Endothelial cell of umbilical vein (primary cell): Measurements from ENCODE around the gene GFER. TPM values are rescaled to one million over a fixed set of nuclear protein-coding genes. Genes with fewer than 3 reads are reported as not detected.

Source experiments
- BruUV-seq: library from RNA; stranded (reverse); fragments of 400-500 nt; replicated peaks from 2 replicates; lab custom pipeline; 2021; lab: Mats Ljungman, UMichigan
- CTCF ChIA-PET: fragments of 300-600, 350-600 bp; sonication (Branson Sonifier 250); formaldehyde crosslinking; loops from one replicate; lab custom pipeline; 2021; ENCODE audit warnings: antibody characterized with exemption, inconsistent platforms; lab: Charles Lee
- POLR2A ChIA-PET: fragments of 300-600, 350-600 bp; sonication (Branson Sonifier 250); formaldehyde crosslinking; loops from one replicate; lab custom pipeline; 2021; ENCODE audit warnings: antibody characterized with exemption, inconsistent platforms; lab: Charles Lee
- DNase-seq: peaks from one replicate; pipeline ENCODE4 v3.0.0-alpha.2; 2011; ENCODE audit warnings: low read depth, low spot score
- FAIRE-seq: peaks from 2 replicates; lab custom pipeline; 2011; peaks lifted over from hg19 to GRCh38; lab: Jason Lieb, UNC
- H2AFZ ChIP-seq: 2 replicates; pipeline ENCODE4 v1.6.0; 2012; ENCODE audit warnings: low read depth, low read length, control low read depth, inconsistent platforms
- H3K27ac ChIP-seq: 2 replicates; pipeline ENCODE4 v1.5.1; 2011; ENCODE audit warnings: low read depth, mild to moderate bottlenecking, control low read depth, low read length, moderate library complexity; ENCODE audit not compliant: insufficient read depth
- H3K27me3 ChIP-seq, 2 experiments: 2 replicates each; pipeline versions ENCODE4 v1.6.0 to v1.6.1; 2011; ENCODE audit warnings: low read length in 2 of 2, mixed read lengths in 1 of 2; ENCODE audit not compliant: control insufficient read depth in 2 of 2, insufficient read depth in 2 of 2
- H3K36me3 ChIP-seq, 2 experiments: 2 replicates in 1 of 2; 3 replicates in 1 of 2; pipeline ENCODE4 v1.5.1; 2011; ENCODE audit warnings: low read length in 2 of 2, mild to moderate bottlenecking in 1 of 2, moderate library complexity in 1 of 2; ENCODE audit not compliant: control insufficient read depth in 2 of 2, insufficient read depth in 2 of 2; ENCODE audit errors: extremely low read depth in 1 of 2
- H3K4me1 ChIP-seq: 3 replicates; pipeline ENCODE4 v1.5.1; 2011; ENCODE audit warnings: mild to moderate bottlenecking, low read length; ENCODE audit not compliant: control insufficient read depth, insufficient read depth; ENCODE audit errors: extremely low read depth
- H3K4me2 ChIP-seq: 2 replicates; pipeline ENCODE4 v1.6.1; 2011; ENCODE audit warnings: low read length, control low read depth, mixed read lengths; ENCODE audit not compliant: insufficient read depth
- H3K4me3 ChIP-seq, 3 experiments: fragments of 200-600 bp in 1 of 3; sonication (generic), shearing (Covaris generic) in 1 of 3; replicated peaks in 1 of 3; 2 replicates each; pipeline ENCODE4 v1.5.1; 2011 to 2016; ENCODE audit warnings: control low read depth in 3 of 3, low read length in 3 of 3, mild to moderate bottlenecking in 2 of 3, inconsistent platforms in 1 of 3, low read depth in 1 of 3, moderate library complexity in 1 of 3; ENCODE audit not compliant: insufficient read depth in 1 of 3
- H3K79me2 ChIP-seq: 2 replicates; pipeline ENCODE4 v1.6.0; 2012; ENCODE audit warnings: low read length, inconsistent platforms; ENCODE audit not compliant: control insufficient read depth, insufficient read depth
- H3K9ac ChIP-seq: replicated peaks from 2 replicates; pipeline ENCODE3; 2011; ENCODE audit warnings: low read length, control low read depth; ENCODE audit not compliant: insufficient read depth; ENCODE audit errors: extremely low read depth
- H3K9me1 ChIP-seq: replicated peaks from 3 replicates; pipeline ENCODE4 v1.6.0; 2011; ENCODE audit warnings: mild to moderate bottlenecking, low read length; ENCODE audit not compliant: control insufficient read depth, insufficient read depth; ENCODE audit errors: extremely low read depth
- H3K9me3 ChIP-seq: replicated peaks from 2 replicates; pipeline ENCODE4 v1.5.1; 2012; ENCODE audit warnings: low read length, inconsistent platforms; ENCODE audit not compliant: control insufficient read depth, insufficient read depth
- H4K20me1 ChIP-seq: replicated peaks from 2 replicates; pipeline ENCODE3; 2011; ENCODE audit warnings: mild to moderate bottlenecking, low read length; ENCODE audit not compliant: control insufficient read depth, insufficient read depth; ENCODE audit errors: extremely low read depth
- CTCF ChIP-seq, 2 donors: IDR thresholded peaks; 1 replicate in 1 of 2; 2 replicates in 1 of 2; pipeline ENCODE4 v1.5.1; 2011; ENCODE audit warnings: low read length in 2 of 2, mild to moderate bottlenecking in 2 of 2, moderate library complexity in 2 of 2, control low read depth in 1 of 2, inconsistent platforms in 1 of 2, low read depth in 1 of 2; ENCODE audit not compliant: insufficient read depth in 1 of 2; ENCODE audit errors: extremely low read depth in 1 of 2
- EZH2 ChIP-seq: IDR thresholded peaks from 2 replicates; pipeline ENCODE4 v1.6.1; 2012; ENCODE audit warnings: borderline replicate concordance, low read depth, mild to moderate bottlenecking, moderate library complexity, low read length, inconsistent platforms; ENCODE audit not compliant: severe bottlenecking
- FOS ChIP-seq: IDR thresholded peaks from 2 replicates; pipeline ENCODE4 v1.6.1; 2011; ENCODE audit warnings: mild to moderate bottlenecking, low read length, moderate library complexity, borderline replicate concordance; ENCODE audit not compliant: insufficient read depth
- GATA2 ChIP-seq: IDR thresholded peaks from 2 replicates; pipeline ENCODE4 v1.7.0; 2011; ENCODE audit warnings: low read depth, mild to moderate bottlenecking, moderate library complexity, mixed read lengths, low read length; ENCODE audit not compliant: insufficient read length, insufficient read depth
- JUN ChIP-seq: IDR thresholded peaks from 2 replicates; pipeline ENCODE4 v1.6.1; 2011; ENCODE audit warnings: borderline replicate concordance, low read depth; ENCODE audit not compliant: insufficient read length, insufficient read depth
- MYC ChIP-seq: IDR thresholded peaks from one replicate; pipeline ENCODE4 v1.6.1; 2011; ENCODE audit warnings: mild to moderate bottlenecking, low read depth, low read length
- POLR2A ChIP-seq: IDR thresholded peaks from 2 replicates; pipeline ENCODE4 v1.6.1; 2012; ENCODE audit warnings: low read depth, mild to moderate bottlenecking, control low read depth, low read length
- POLR2AphosphoS5 ChIP-seq: IDR thresholded peaks from 2 replicates; pipeline ENCODE4 v1.6.1; 2012; ENCODE audit warnings: low read depth, mild to moderate bottlenecking, control low read depth, low read length, moderate library complexity; ENCODE audit not compliant: insufficient read depth
- dilution Hi-C: fragments of 300-500 bp; cut with MboI; formaldehyde crosslinking; loops from one replicate; pipeline ENCODE4 v1.15.0; 2019; ENCODE audit warnings: low sequenced_read_pairs; ENCODE audit not compliant: extremely low pct_ligation_motif_present
- intact Hi-C: fragments of 100-400 bp; cut with micrococcal nuclease; formaldehyde crosslinking; loops from one replicate; pipeline ENCODE4 v1.10.0; 2022
- polyA plus RNA-seq, 4 experiments: library from polyadenylated mRNA; depleted of rRNA in 3 of 4; stranded (reverse) in 3 of 4; unstranded in 1 of 4; fragments of >200 nt; gene quantifications; 2 replicates each; pipeline versions ENCODE4 v1.2.1 to v1.2.3, GENCODE V29; 2011 to 2012; ENCODE audit warnings: missing spikeins in 1 of 4
- total RNA-seq: library from RNA; stranded (reverse); gene quantifications from 2 replicates; pipeline ENCODE4 v1.2.3, GENCODE V29; 2021
- TF ChIP-seq, protein P1 (sequence below): IDR thresholded peaks from 2 replicates; pipeline ENCODE4 v1.6.1; 2011; ENCODE audit not compliant: insufficient read depth, insufficient read length

GFER gene
- total and polyA plus RNA-seq, 2 donors (not counting 3 experiments of a cell fraction or from before 2014, with no cell fraction given), result 13.7 to 29.9 TPM

DNA sequence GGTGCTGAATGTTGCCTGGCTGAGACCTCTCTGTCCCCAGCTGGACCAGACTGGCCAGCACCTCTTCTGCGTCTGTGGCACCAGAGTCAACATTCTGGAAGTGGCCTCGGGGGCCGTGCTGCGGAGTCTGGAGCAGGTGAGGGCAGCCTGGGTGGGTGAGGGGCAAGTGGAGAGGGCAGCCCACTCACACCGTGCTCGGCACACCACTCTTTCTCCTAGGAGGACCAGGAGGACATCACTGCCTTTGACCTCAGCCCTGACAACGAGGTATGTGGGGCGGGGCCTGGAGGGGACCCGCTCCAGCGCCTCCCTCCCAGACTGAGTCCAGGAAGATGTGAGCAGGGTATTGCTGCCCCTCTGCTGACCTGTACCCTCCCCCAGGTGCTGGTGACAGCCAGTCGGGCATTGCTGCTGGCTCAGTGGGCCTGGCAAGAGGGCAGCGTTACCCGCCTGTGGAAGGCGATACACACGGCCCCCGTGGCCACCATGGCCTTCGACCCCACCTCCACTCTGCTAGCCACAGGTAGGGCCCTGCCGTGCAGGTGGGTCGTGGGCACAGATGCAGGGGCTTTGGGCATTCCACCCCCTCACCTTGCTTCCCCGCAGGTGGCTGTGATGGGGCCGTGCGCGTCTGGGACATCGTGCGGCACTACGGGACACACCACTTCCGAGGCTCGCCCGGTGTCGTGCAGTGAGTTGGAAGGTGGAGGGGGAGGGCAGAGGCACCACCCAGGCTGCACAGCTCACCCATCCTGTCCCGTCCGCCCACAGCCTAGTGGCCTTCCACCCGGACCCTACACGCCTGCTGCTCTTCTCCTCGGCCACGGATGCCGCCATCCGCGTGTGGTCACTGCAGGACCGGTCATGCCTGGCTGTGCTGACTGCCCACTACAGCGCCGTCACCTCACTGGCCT is 9.6 kb upstream of the GFER start:
- POLR2A ChIA-PET, result interaction anchor here (0.7 kb wide), 1 partner anchor 10 kb away, joined by 3 read pairs; the partner anchor contains the start of gene RPS2

More for the DNA sequence above, 9.6 kb upstream of the GFER start:
- no peak overlapping the region for H3K4me2 ChIP-seq
- no peaks in the 10 kb centered on the region for H3K9me3 ChIP-seq
- H3K4me3 ChIP-seq, result no peak overlapping the region
- peaks cover 1 to 4% of the 10 kb centered on the region in 2 experiments for H3K27me3 ChIP-seq
- no TSS peak for BruUV-seq
- H4K20me1 ChIP-seq, result no peaks in the 10 kb centered on the region
- H3K27ac ChIP-seq, result no peak overlapping the region
- TF ChIP-seq CTCF (IDR thresholded peaks at IDR 0.05; ENCODE audit: extremely low read depth in 1 of 2, insufficient read depth in 1 of 2, low read depth in 1 of 2, low read length in 2 of 2) (no peak), JUN (no peak), EZH2 (no peak), GATA2 (no peak), POLR2A (no peak), FOS (no peak), MYC (no peak), POLR2AphosphoS5 (no peak)
- TF ChIP-seq, protein P1, sequence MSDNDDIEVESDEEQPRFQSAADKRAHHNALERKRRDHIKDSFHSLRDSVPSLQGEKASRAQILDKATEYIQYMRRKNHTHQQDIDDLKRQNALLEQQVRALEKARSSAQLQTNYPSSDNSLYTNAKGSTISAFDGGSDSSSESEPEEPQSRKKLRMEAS, result no peak
- intact Hi-C loops (no loop called here), dilution Hi-C loops (no loop called here)
- CTCF ChIA-PET, result no interaction called here
- peaks cover 9 to 37% of the 10 kb centered on the region in 2 experiments for H3K36me3 ChIP-seq
- H3K4me1 ChIP-seq, result peaks cover 4% of the 10 kb centered on the region
- no peak for DNase-seq
- H2AFZ ChIP-seq, result no peak overlapping the region
- H3K9me1 ChIP-seq, result no peaks in the 10 kb centered on the region
- H3K79me2 ChIP-seq, result peaks cover 15% of the 10 kb centered on the region
- FAIRE-seq, result no peak
- no peak overlapping the region for H3K9ac ChIP-seq
